Calu3 (cell line): ENCODE data around the gene WEE1. TPM values are rescaled to one million over a fixed set of nuclear protein-coding genes. Genes with fewer than 3 reads are reported as not detected.
"Not testable (repeated sequence)": the region's sequence is repeated elsewhere in the genome, so short reads cannot be mapped to it uniquely, and the experiment has no call there.

Source experiments
- BruUV-seq: library from RNA; stranded (reverse); fragments of 400-500 nt; replicated peaks from 2 replicates; lab custom pipeline; 2021; lab: Mats Ljungman, UMichigan
- CTCF ChIA-PET: fragments of 300-600 bp; sonication (Branson Sonifier 250); formaldehyde crosslinking; loops from one replicate; lab custom pipeline; 2022; ENCODE audit warnings: antibody characterized with exemption; lab: Charles Lee
- DNase-seq: peaks from one replicate; pipeline ENCODE4 v3.0.0; 2022
- H3K27ac Mint-ChIP-seq: one replicate; pipeline ENCODE4 v1.8.0; 2022; ENCODE audit warnings: mixed read lengths; ENCODE audit not compliant: unreplicated experiment
- H3K27me3 Mint-ChIP-seq: one replicate; pipeline ENCODE4 v1.8.0; 2022; ENCODE audit warnings: mixed read lengths; ENCODE audit not compliant: unreplicated experiment
- H3K36me3 Mint-ChIP-seq: one replicate; pipeline ENCODE4 v1.8.0; 2022; ENCODE audit warnings: mild to moderate bottlenecking, moderate library complexity, mixed read lengths; ENCODE audit not compliant: insufficient read depth, unreplicated experiment
- H3K4me1 Mint-ChIP-seq: one replicate; pipeline ENCODE4 v1.8.0; 2022; ENCODE audit warnings: mild to moderate bottlenecking, low read depth, mixed read lengths; ENCODE audit not compliant: unreplicated experiment
- H3K4me3 Mint-ChIP-seq: one replicate; pipeline ENCODE4 v1.8.0; 2022; ENCODE audit warnings: mild to moderate bottlenecking, low read depth, moderate library complexity, mixed read lengths; ENCODE audit not compliant: unreplicated experiment
- H3K9me3 Mint-ChIP-seq: one replicate; pipeline ENCODE4 v1.8.0; 2022; ENCODE audit warnings: low read depth, mixed read lengths; ENCODE audit not compliant: unreplicated experiment
- CTCF ChIP-seq: fragments of 200-600 bp; IDR thresholded peaks from one replicate; pipeline ENCODE4 v1.8.0; 2022; ENCODE audit warnings: antibody characterized with exemption; ENCODE audit not compliant: unreplicated experiment
- intact Hi-C: fragments of 100-400 bp; cut with micrococcal nuclease; formaldehyde crosslinking; loops from one replicate; pipeline ENCODE4 v1.10.0; 2022; ENCODE audit not compliant: unreplicated experiment
- total RNA-seq: library from RNA; stranded (reverse); gene quantifications from 2 replicates; pipeline ENCODE4 v1.2.3, GENCODE V29; 2022

Gene WEE1
- total RNA-seq, 1 experiment from 2014 or later = 53.6 TPM

DNA sequence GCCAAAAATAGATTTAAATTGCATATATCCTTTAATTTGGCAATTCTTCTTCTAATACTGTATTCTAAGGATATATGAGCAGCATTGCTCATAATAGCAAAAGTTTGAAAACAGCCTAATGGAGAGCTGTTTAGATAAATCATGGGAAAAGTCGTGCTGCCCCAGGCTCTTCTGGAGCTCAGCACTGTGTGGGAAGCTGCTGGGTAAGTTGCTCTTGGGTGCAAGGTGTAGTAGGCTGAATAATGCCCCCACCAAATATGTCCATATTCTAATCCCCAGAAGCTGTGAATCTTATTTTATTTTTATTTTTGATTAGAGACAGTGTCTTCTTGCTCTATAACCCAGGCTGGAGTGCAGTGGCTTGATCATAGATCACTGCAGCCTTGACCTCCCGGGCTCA is 34.9 kb upstream of the WEE1 start:
- Mint-ChIP-seq H3K36me3 (no peaks in the 10 kb centered on the region), H3K9me3 (no peaks in the 10 kb centered on the region), H3K4me3 (no peak overlapping the region), H3K27me3 (no peaks in the 10 kb centered on the region), H3K27ac (no peak overlapping the region), H3K4me1 (no peaks in the 10 kb centered on the region)
- CTCF ChIA-PET = interaction anchor here (0.6 kb wide), 1 partner anchor 95 kb away, joined by 3 read pairs; no protein-coding TSS in a partner anchor
- no peak for DNase-seq
- BruUV-seq = no TSS peak
- intact Hi-C loops = no loop called here
- no peak for TF ChIP-seq CTCF

DNA sequence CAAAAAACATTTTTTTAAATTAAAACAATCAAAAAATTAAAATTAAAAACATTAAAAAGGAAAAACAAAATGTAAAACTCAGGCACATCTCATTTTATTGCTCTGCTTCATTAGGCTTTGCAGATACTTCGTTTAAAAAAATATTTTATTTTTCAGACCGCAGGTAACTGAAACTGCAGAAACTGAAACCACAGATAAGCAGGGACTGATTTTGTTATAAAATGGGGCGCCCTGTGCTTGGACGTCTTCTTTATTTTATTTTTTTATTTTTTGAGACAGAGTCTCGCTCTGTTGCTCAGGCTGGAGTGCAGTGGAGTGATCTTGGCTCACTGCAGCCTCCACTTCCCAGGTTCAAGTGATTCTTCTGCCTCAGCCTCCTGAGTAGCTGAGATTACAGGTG is 24.3 kb upstream of the WEE1 start:
- H3K36me3 Mint-ChIP-seq, H3K27me3 Mint-ChIP-seq, intact Hi-C loops, H3K9me3 Mint-ChIP-seq, H3K27ac Mint-ChIP-seq, H3K4me3 Mint-ChIP-seq, H3K4me1 Mint-ChIP-seq, CTCF ChIA-PET, DNase-seq, BruUV-seq: not testable (repeated sequence)

DNA sequence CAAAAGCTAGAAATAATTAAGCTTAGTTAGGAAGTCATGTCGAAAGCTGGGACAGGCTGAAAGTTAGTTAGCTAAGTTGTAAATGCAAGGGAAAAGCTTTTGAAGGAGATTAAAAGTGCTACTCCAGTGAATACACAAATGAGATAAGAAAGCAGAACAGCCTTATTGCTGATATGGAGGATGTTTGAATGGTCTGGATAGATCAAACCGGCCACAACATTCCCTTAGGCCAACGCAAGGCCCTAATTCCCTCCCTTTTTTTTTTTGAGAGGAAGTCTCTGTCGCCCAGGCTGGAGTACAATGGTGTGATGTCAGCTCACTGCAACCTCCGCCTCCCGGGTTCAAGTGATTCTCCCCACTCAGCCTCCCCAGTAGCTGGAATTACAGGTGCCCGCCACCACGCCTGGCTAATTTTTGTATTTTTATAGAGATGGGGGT is 23.3 kb upstream of the WEE1 start:
- no peak for TF ChIP-seq CTCF
- no peak for DNase-seq
- Mint-ChIP-seq H3K36me3 (no peaks in the 10 kb centered on the region), H3K4me1 (no peaks in the 10 kb centered on the region), H3K27ac (no peak overlapping the region), H3K9me3 (no peaks in the 10 kb centered on the region), H3K4me3 (no peak overlapping the region), H3K27me3 (no peaks in the 10 kb centered on the region)
- CTCF ChIA-PET = no interaction called here
- intact Hi-C loops = no loop called here
- no TSS peak for BruUV-seq

- Mint-ChIP-seq H3K27me3 (no peaks in the 10 kb centered on the region), H3K9me3 (peaks cover 4% of the 10 kb centered on the region), H3K4me1 (peaks cover 38% of the 10 kb centered on the region), H3K27ac (no peak overlapping the region), H3K4me3 (no peak overlapping the region), H3K36me3 (peaks cover 17% of the 10 kb centered on the region)
- CTCF ChIA-PET = interaction anchor here (1.1 kb wide), 1 partner anchor 51 kb away, joined by 3 read pairs; no protein-coding TSS in a partner anchor
- TF ChIP-seq CTCF = no peak
- BruUV-seq = no TSS peak
- intact Hi-C loops = no loop called here
- DNase-seq = no peak
Measured at GRCh38 chr11:9561279-9561982, 12.0 kb upstream of the WEE1 start.

- CTCF ChIA-PET = interaction anchor here (0.9 kb wide), 1 partner anchor 28 kb away, joined by 3 read pairs; no protein-coding TSS in a partner anchor
- Mint-ChIP-seq H3K27ac (peak overlapping the region; percentile 16), H3K4me1 (peaks cover 42% of the 10 kb centered on the region), H3K36me3 (peaks cover 23% of the 10 kb centered on the region), H3K9me3 (peaks cover 4% of the 10 kb centered on the region), H3K27me3 (no peaks in the 10 kb centered on the region), H3K4me3 (no peak overlapping the region)
- no TSS peak for BruUV-seq
- DNase-seq = no peak
- intact Hi-C loops = no loop called here
- no peak for TF ChIP-seq CTCF
Measured at GRCh38 chr11:9562716-9563115, 10.8 kb upstream of the WEE1 start.
